SU-DHL-6 (cell line): ENCODE measurements around the gene MITF.

Experiments
- H2AFZ ChIP-seq: fragments of 200-600 bp; sonication (generic); 2 replicates; pipeline ENCODE4 v1.6.1; 2014; ENCODE audit warnings: low read depth, mild to moderate bottlenecking, moderate library complexity, mixed read lengths, antibody characterized with exemption, low read length; ENCODE audit not compliant: severe bottlenecking
- H3F3A ChIP-seq: fragments of 200-600 bp; shearing (Covaris generic); 2 replicates; pipeline ENCODE4 v1.6.0; 2016; ENCODE audit warnings: antibody characterized with exemption, mild to moderate bottlenecking; ENCODE audit not compliant: insufficient read depth
- H3K27ac ChIP-seq: fragments of 200-600 bp; sonication (generic); 2 replicates; pipeline ENCODE4 v1.5.1; 2016; ENCODE audit warnings: low read depth, mild to moderate bottlenecking, low read length, moderate library complexity, mixed read lengths
- H3K27me3 ChIP-seq: fragments of 200-600 bp; sonication (generic), shearing (Covaris generic); 2 replicates; pipeline ENCODE4 v1.6.0; 2014; ENCODE audit warnings: mild to moderate bottlenecking, low read length
- H3K36me3 ChIP-seq: fragments of 200-600 bp; sonication (generic); 2 replicates; pipeline ENCODE4 v1.6.1; 2014; ENCODE audit warnings: mild to moderate bottlenecking, low read length, mixed read lengths
- H3K4me2 ChIP-seq: fragments of 300-600, 200-600 bp; shearing (Covaris generic), sonication (generic); 2 replicates; pipeline ENCODE4 v1.6.0; 2014; ENCODE audit warnings: low read length, low read depth, mild to moderate bottlenecking; ENCODE audit not compliant: poor library complexity, severe bottlenecking
- H3K4me3 ChIP-seq: fragments of 200-600 bp; sonication (generic); 2 replicates; pipeline ENCODE4 v1.5.1; 2014; ENCODE audit warnings: antibody characterized with exemption, low read length, mild to moderate bottlenecking, mixed read lengths; ENCODE audit not compliant: insufficient read depth, poor library complexity, severe bottlenecking
- H3K79me2 ChIP-seq: fragments of 200-600 bp; sonication (generic); 2 replicates; pipeline ENCODE4 v1.6.1; 2014; ENCODE audit warnings: mild to moderate bottlenecking, low read length, moderate library complexity; ENCODE audit not compliant: insufficient read depth
- H3K9ac ChIP-seq: fragments of 200-600 bp; sonication (generic); 2 replicates; pipeline ENCODE4 v1.7.0; 2014; ENCODE audit warnings: mild to moderate bottlenecking, low read length
- H3K9me2 ChIP-seq: fragments of 200-600 bp; sonication (generic); replicated peaks from 2 replicates; pipeline ENCODE4 v1.6.1; 2014; ENCODE audit warnings: low read length; ENCODE audit not compliant: insufficient read depth
- H3K9me3 ChIP-seq: fragments of 200-600 bp; sonication (generic); 2 replicates; pipeline ENCODE4 v1.6.1; 2014; ENCODE audit warnings: low read length, mixed read lengths; ENCODE audit not compliant: insufficient read depth
- H4K20me1 ChIP-seq: fragments of 200-600 bp; sonication (generic); 2 replicates; pipeline ENCODE4 v1.6.1; 2014; ENCODE audit warnings: low read depth, mild to moderate bottlenecking, antibody characterized with exemption, low read length, moderate library complexity, mixed read lengths
- CTCF ChIP-seq: fragments of 200-600 bp; sonication (generic); IDR thresholded peaks from one replicate; pipeline ENCODE4 v1.5.1; 2017; ENCODE audit warnings: antibody characterized with exemption, mild to moderate bottlenecking, low read length, moderate library complexity; ENCODE audit not compliant: insufficient read depth, poor library complexity, severe bottlenecking
- EZH2phosphoT487 ChIP-seq: fragments of 200-600 bp; sonication (generic), shearing (Covaris generic); conservative IDR thresholded peaks from 2 replicates; pipeline ENCODE4 v1.6.1; 2018; ENCODE audit warnings: mild to moderate bottlenecking, antibody characterized with exemption, low read length, moderate library complexity, mixed read lengths

The MITF gene

GRCh38 chr3:69925506-69925905 is 186.2 kb downstream of the MITF start:
- Histone ChIP-seq H3K27me3 (no peaks in the 10 kb centered on the region), H2AFZ (no peak overlapping the region), H3K27ac (no peak overlapping the region), H3K9ac (no peak overlapping the region), H3K36me3 (no peaks in the 10 kb centered on the region), H3K4me3 (no peak overlapping the region), H3K9me3 (no peaks in the 10 kb centered on the region), H4K20me1 (no peaks in the 10 kb centered on the region), H3K9me2 (no peaks in the 10 kb centered on the region), H3K79me2 (no peaks in the 10 kb centered on the region), H3K4me2 (no peak overlapping the region), H3F3A (no peaks in the 10 kb centered on the region)
- TF ChIP-seq CTCF: no peak
- no peak for TF ChIP-seq EZH2phosphoT487

GRCh38 chr3:69926385-69926784 is 187.1 kb downstream of the MITF start:
- no peak overlapping the region for H3K4me2 ChIP-seq
- TF ChIP-seq CTCF: no peak
- H3K9me3 ChIP-seq: no peaks in the 10 kb centered on the region
- H3K9ac ChIP-seq: no peak overlapping the region
- H3K4me3 ChIP-seq: no peak overlapping the region
- H3K27me3 ChIP-seq: no peaks in the 10 kb centered on the region
- no peaks in the 10 kb centered on the region for H3K36me3 ChIP-seq
- no peaks in the 10 kb centered on the region for H3K79me2 ChIP-seq
- H3F3A ChIP-seq: no peaks in the 10 kb centered on the region
- H4K20me1 ChIP-seq: no peaks in the 10 kb centered on the region
- no peak overlapping the region for H2AFZ ChIP-seq
- no peaks in the 10 kb centered on the region for H3K9me2 ChIP-seq
- H3K27ac ChIP-seq: no peak overlapping the region

GRCh38 chr3:69927571-69927970 is 188.3 kb downstream of the MITF start:
- no peak overlapping the region for H2AFZ ChIP-seq

More at GRCh38 chr3:69927571-69927970, 188.3 kb downstream of the MITF start:
- H3F3A ChIP-seq: no peaks in the 10 kb centered on the region
- H4K20me1 ChIP-seq: no peaks in the 10 kb centered on the region
- no peaks in the 10 kb centered on the region for H3K27me3 ChIP-seq
- H3K9me2 ChIP-seq: no peaks in the 10 kb centered on the region
- TF ChIP-seq EZH2phosphoT487: no peak
- TF ChIP-seq CTCF: no peak
- no peak overlapping the region for H3K4me3 ChIP-seq
- no peak overlapping the region for H3K4me2 ChIP-seq
- H3K9me3 ChIP-seq: no peaks in the 10 kb centered on the region
- no peaks in the 10 kb centered on the region for H3K36me3 ChIP-seq
- no peaks in the 10 kb centered on the region for H3K79me2 ChIP-seq
- no peak overlapping the region for H3K9ac ChIP-seq
- no peak overlapping the region for H3K27ac ChIP-seq
